Endothelial cell of umbilical vein (primary cell): ENCODE results near the gene MED12L.

Source experiments
- EZH2 ChIP-seq: IDR thresholded peaks from 2 replicates; pipeline ENCODE4 v1.6.1; 2012; ENCODE audit warnings: borderline replicate concordance, low read depth, mild to moderate bottlenecking, moderate library complexity, low read length, inconsistent platforms; ENCODE audit not compliant: severe bottlenecking
- FOS ChIP-seq: IDR thresholded peaks from 2 replicates; pipeline ENCODE4 v1.6.1; 2011; ENCODE audit warnings: mild to moderate bottlenecking, low read length, moderate library complexity, borderline replicate concordance; ENCODE audit not compliant: insufficient read depth
- GATA2 ChIP-seq: IDR thresholded peaks from 2 replicates; pipeline ENCODE4 v1.7.0; 2011; ENCODE audit warnings: low read depth, mild to moderate bottlenecking, moderate library complexity, mixed read lengths, low read length; ENCODE audit not compliant: insufficient read length, insufficient read depth
- JUN ChIP-seq: IDR thresholded peaks from 2 replicates; pipeline ENCODE4 v1.6.1; 2011; ENCODE audit warnings: borderline replicate concordance, low read depth; ENCODE audit not compliant: insufficient read length, insufficient read depth
- MYC ChIP-seq: IDR thresholded peaks from one replicate; pipeline ENCODE4 v1.6.1; 2011; ENCODE audit warnings: mild to moderate bottlenecking, low read depth, low read length
- POLR2A ChIP-seq: IDR thresholded peaks from 2 replicates; pipeline ENCODE4 v1.6.1; 2012; ENCODE audit warnings: low read depth, mild to moderate bottlenecking, control low read depth, low read length
- POLR2AphosphoS5 ChIP-seq: IDR thresholded peaks from 2 replicates; pipeline ENCODE4 v1.6.1; 2012; ENCODE audit warnings: low read depth, mild to moderate bottlenecking, control low read depth, low read length, moderate library complexity; ENCODE audit not compliant: insufficient read depth
- TF ChIP-seq, protein P1 (sequence below), 2 donors: IDR thresholded peaks; 1 replicate in 1 of 2; 2 replicates in 1 of 2; pipeline ENCODE4 v1.5.1; 2011; ENCODE audit warnings: low read length in 2 of 2, mild to moderate bottlenecking in 2 of 2, moderate library complexity in 2 of 2, control low read depth in 1 of 2, inconsistent platforms in 1 of 2, low read depth in 1 of 2; ENCODE audit not compliant: insufficient read depth in 1 of 2; ENCODE audit errors: extremely low read depth in 1 of 2
- TF ChIP-seq, protein P2 (sequence below): IDR thresholded peaks from 2 replicates; pipeline ENCODE4 v1.6.1; 2011; ENCODE audit not compliant: insufficient read depth, insufficient read length

DNA sequence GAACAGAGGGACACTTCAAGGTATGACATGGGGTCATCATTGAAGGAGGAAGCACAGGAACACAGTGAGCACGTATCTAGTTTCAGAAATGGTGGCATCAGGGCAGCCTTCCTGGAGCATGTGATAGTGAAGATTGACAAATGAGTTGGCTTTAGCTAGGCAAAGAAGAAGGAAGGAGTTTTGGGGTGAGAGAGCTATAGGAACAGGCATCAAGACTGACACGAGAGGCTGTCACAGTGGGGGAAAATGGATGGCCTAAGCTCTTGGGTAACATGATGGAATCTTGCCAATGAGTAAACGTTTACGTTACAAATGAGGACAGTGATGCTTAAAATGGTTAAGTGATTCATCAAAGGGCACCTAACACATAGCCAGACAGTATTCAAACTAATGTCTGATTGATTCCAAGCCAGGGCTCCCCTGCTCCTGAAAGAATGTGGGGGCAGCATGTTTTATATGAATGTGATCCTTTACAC, 140.7 kb downstream of the MED12L start:
- TF ChIP-seq, protein P1, sequence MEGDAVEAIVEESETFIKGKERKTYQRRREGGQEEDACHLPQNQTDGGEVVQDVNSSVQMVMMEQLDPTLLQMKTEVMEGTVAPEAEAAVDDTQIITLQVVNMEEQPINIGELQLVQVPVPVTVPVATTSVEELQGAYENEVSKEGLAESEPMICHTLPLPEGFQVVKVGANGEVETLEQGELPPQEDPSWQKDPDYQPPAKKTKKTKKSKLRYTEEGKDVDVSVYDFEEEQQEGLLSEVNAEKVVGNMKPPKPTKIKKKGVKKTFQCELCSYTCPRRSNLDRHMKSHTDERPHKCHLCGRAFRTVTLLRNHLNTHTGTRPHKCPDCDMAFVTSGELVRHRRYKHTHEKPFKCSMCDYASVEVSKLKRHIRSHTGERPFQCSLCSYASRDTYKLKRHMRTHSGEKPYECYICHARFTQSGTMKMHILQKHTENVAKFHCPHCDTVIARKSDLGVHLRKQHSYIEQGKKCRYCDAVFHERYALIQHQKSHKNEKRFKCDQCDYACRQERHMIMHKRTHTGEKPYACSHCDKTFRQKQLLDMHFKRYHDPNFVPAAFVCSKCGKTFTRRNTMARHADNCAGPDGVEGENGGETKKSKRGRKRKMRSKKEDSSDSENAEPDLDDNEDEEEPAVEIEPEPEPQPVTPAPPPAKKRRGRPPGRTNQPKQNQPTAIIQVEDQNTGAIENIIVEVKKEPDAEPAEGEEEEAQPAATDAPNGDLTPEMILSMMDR (IDR thresholded peaks at IDR 0.05; ENCODE audit: extremely low read depth in 1 of 2, insufficient read depth in 1 of 2, low read depth in 1 of 2, low read length in 2 of 2) = no peak
- no peak for TF ChIP-seq POLR2A
- TF ChIP-seq EZH2 = no peak
- TF ChIP-seq FOS = peak; percentile 14
- no peak for TF ChIP-seq MYC
- TF ChIP-seq, protein P2, sequence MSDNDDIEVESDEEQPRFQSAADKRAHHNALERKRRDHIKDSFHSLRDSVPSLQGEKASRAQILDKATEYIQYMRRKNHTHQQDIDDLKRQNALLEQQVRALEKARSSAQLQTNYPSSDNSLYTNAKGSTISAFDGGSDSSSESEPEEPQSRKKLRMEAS = no peak
- no peak for TF ChIP-seq POLR2AphosphoS5
- no peak for TF ChIP-seq GATA2
- no peak for TF ChIP-seq JUN
